HG02571 (cell line): ENCODE results near the gene PRLH.

Experiments used
- ATAC-seq: cut with Tn5 transposase; IDR thresholded peaks from one replicate; pipeline ENCODE4 v1.9.1; 2021; ENCODE audit warnings: mild to moderate bottlenecking, moderate library complexity; ENCODE audit not compliant: unreplicated experiment

Gene PRLH

DNA sequence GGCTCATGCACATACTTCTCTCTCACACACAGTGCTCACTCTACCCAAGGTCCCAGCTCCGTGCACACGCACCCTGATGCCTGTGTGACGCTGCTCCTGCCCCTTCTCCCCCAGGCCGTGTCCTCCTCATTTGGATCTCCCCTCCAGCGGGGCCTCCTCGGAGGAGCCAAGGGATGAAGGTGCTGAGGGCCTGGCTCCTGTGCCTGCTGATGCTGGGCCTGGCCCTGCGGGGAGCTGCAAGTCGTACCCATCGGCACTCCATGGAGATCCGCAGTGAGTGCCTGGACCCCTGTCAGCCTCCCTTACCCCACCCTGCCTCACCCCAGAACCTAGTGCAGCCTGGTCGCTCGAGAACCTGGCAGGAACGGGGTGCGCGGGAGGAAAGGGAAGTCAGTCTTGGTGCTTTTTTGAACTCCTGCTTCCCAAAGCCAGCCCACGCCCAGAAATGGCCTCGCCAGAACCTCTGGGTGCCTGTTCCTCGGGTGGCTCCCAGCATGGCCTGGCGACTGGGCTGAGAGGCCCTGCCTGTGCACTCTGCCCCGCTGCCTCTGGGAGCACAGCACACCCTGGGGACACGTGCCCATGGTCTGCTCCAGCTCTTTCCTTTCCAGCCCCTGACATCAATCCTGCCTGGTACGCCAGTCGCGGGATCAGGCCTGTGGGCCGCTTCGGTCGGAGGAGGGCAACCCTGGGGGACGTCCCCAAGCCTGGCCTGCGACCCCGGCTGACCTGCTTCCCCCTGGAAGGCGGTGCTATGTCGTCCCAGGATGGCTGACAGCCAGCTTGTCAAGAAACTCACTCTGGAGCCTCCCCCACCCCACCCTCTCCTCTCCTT, at the start of gene PRLH:
PRLH (plus strand) TSS at position 174 of the 835 bp plus-strand sequence; CDS start at position 174, 0 bp downstream.
- no peak for ATAC-seq

DNA sequence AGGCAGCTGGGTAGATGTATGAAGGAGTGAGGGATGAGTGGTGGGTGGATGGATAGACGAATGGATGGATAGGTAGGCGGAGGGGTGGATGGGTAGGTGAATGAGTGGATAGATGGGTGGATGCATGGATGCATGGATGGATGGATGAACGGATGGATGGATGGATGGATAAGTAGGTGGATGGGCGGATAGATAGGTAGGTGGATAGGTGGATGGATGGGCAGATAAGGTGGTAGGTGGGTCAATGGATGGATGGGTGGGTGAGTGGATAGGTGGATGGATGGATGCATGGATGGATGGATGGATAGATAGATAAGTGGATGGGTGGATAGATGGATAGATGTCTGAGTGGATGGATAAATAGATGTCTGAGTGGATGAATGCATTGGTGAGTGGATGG, 49.2 kb upstream of the PRLH start:
- ATAC-seq = no peak

GRCh38 chr2:237517990-237518389, 48.4 kb upstream of the PRLH start:
- ATAC-seq = no peak

DNA sequence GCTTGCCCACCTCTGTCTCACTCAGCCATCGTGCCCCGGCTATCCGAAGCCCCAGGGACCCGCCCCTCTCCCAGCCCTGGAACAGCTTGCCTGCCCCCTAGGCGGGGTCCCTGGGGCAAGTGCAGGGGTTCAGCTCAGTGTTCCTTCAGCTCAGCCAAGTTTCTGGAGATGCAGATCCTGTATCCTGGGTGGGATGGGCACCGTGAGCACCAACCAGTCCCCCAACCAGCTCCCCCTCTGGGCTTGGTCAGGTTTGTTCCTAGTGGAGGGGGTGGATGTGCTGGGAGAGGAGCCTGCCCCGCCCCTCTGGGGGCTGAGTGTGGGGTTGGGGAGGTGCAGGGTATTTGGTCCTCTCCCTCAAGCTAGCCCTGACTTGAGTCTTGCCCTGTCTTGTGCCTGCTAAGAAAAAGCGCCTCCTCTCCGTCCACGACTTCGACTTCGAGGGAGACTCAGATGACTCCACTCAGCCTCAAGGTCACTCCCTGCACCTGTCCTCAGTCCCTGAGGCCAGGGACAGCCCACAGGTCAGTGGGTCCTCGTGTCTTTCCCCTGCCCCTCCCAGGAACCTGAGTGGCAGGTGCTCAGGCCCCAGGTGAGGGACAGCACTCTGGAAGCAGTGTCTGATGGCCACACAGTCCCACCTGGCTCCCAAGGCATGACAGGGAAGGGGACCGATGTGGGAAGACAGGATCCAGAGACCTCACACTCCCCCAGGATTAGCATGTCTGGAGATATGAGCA, 46.7 kb upstream of the PRLH start:
- no peak for ATAC-seq

GRCh38 chr2:237520290-237520689, 46.1 kb upstream of the PRLH start:
- ATAC-seq = no peak

- no peak for ATAC-seq
These were observed 41.7 kb upstream of the PRLH start for GRCh38 chr2:237524631-237525030.

DNA sequence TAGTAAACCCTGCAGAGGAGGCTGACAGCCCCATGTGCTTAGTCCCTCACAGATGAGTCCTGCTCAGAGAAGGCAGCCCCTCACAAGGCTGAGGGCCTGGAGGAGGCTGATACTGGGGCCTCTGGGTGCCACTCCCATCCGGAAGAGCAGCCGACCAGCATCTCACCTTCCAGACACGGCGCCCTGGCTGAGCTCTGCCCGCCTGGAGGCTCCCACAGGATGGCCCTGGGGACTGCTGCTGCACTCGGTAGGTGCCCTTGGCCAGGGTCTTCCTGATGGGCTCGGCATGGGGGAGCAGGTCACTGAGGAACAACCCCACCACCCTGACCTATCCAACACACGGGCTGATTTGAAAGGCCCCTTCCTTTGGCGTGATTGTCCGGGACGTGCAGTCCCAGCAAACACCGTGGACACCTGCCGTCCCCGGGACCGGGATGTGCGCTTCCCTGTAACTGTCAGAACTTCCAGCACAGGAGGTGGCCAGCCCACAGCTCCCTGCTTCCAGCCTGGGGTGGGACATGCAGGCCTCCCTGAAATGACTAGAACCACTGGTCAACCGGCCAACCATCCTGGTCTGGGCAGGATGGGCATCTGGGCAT, 40.7 kb upstream of the PRLH start:
- ATAC-seq = no peak

- ATAC-seq = no peak
These were observed 39.1 kb upstream of the PRLH start for GRCh38 chr2:237527233-237527632.

GRCh38 chr2:237527766-237528165, 38.6 kb upstream of the PRLH start:
- ATAC-seq = no peak

GRCh38 chr2:237529452-237530402, 36.6 kb upstream of the PRLH start:
- peak; percentile 48 for ATAC-seq

DNA sequence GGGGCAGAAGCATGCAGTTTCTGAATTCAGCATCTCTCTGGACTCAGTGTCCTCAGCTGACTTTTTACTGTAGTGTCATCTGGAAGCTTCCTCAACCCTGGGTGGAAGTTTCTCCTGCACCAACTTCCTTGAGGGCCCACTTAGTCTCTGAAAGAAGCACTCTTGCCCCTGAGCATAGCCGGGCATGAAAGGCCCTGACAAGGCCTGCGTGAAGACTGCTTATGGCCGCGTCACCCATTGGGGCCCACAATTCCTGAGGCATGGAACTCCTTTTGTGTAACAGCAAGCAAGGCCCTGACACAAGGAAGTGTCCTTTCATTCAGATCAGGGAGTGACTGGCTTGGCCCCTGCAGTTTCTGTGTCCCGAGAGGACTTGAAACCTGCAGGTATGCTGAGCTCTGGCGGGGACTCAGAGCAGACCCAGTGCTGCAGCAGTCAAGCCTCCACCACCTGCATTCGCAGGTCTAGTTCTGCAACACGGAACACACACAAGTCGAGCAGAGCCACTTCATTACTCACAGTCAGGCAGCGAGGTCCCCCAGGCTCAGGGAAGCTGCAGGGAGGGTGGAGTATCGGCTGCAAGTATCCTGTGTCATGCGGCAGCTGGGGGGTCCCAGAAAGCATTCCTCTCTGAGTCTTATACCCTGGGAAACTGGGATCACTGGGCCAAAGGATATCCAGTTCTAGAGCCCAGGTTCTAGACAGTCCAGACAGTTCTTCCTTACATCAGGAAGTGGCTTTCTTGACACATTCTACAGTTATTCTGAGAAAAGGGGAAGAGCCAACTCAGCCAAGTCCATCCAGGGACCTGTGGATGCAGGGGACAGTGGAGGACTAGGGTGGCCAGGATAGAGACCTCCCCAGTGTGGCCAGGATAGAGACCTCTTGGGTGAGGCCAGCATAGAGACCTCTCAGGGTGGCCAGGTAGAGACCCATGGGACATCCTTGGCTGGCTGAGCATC, 35.6 kb upstream of the PRLH start:
- ATAC-seq = peak; percentile 64

- ATAC-seq = no peak
These were observed 34.2 kb upstream of the PRLH start for GRCh38 chr2:237532160-237532559.

DNA sequence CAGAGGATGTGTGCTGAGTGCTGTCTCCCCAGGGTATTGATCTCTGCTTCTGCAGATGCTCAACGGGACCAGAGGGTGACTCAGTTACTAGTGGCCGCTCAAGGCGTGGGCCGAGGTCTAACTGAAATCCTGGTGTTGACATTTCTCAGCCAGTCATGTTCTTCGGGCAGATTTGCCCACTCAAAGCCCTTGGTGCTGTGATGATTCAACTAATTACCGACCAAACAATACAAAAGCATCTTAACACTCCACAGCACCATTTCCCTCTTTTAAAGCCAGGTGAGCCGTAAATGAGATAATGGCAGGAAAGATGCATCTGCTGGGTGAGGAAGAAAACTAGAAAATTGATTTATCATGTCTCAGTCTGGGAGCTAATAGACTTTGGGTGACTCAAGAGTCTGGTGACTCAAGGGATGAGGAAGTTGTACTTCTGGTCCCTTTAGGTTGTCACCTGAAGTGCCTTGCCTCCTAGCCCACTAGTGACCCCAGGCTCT, 32.7 kb upstream of the PRLH start:
- ATAC-seq = no peak

DNA sequence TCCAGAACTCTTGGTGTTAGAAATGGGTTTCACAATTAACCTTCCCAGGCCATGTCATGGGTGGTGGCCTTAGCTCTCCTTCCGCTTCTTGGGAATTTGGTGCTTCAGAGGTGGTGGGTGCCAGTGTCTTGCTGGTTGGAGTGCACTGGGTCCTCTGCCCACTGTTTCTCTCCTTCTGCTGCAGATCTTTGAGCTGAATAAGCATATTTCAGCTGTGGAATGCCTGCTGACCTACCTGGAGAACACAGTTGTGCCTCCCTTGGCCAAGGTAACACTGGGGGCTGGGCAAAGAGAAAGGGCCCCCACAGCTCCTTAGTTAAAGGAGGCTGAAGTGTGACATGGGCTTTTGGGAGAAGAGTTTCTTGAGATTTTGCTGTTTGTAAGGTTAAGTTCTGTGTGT, 32.0 kb upstream of the PRLH start:
- ATAC-seq = no peak

DNA sequence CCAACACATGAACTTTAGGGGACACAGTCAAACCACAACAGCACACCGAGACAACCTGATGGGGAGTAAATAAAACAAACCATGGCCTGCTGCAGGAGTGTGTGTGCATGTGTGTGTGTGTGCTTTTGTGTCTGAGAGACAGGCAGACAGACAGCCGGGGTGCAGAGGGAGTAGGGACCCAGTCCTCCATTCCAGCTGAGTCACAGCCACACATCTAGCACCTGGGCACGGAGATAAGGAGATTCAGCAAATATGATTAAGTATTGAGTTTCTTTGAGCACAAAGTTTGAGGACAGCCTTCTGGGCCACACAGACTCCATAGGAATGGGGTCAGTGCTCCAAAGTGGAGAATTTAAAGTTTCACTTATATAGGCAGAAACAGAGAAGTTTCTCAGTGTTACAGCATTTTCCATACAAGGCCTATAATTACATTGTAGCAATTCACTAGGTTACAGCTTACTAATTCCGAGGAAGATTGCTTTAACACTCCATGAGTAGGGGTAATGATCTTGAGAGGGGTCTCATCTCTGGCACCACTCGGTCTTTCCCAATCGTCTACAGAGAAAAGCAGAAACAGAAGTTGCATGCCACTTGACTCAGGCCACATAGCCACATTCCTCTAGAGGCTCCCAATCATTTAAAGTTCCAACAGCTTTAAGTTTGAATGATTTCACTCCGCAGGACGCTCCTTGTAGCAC, 30.8 kb upstream of the PRLH start:
- no peak for ATAC-seq

- ATAC-seq = no peak
These were observed 30.3 kb upstream of the PRLH start for GRCh38 chr2:237536083-237536415.

DNA sequence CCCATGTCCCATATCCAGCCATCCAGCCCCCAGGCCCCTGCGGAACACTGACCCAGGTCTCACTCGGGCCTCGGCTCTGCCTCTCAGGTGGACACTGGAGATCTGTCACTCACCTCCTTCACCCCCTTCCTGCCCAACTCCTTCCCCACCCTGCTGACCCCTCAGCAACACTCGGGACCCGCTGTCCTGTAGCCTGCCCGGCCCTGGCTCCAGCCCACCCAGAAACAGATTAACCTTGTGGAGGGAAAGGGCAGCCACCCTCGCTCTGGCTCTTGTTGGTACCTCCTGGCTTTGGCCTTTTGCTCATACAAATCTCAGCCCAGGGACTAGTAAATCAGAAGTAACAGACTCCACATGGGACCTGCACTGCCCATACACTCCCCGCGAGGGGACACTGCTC, 29.8 kb upstream of the PRLH start:
- no peak for ATAC-seq

- ATAC-seq = no peak
These were observed 28.2 kb upstream of the PRLH start for GRCh38 chr2:237538001-237538720.
